MG63 (cell line): Measurements from ENCODE around the gene CD300LF. TPM values are rescaled to one million over a fixed set of nuclear protein-coding genes. Genes with fewer than 3 reads are reported as not detected.

ENCODE experiments used
- DNase-seq: peaks from one replicate; pipeline ENCODE4 v3.0.0-alpha.2; 2020
- H3K27me3 ChIP-seq: fragments of 250-450 bp; sonication (Bioruptor Pico); 2 replicates; pipeline ENCODE4 v1.5.1; 2020; ENCODE audit warnings: mild to moderate bottlenecking, moderate library complexity
- H3K36me3 ChIP-seq: fragments of 250-450 bp; sonication (Bioruptor Pico); 2 replicates; pipeline ENCODE4 v1.5.1; 2020; ENCODE audit warnings: mild to moderate bottlenecking, moderate library complexity
- H3K4me3 ChIP-seq: fragments of 250-450 bp; sonication (Bioruptor Pico); 2 replicates; pipeline ENCODE4 v1.5.1; 2020; ENCODE audit warnings: mild to moderate bottlenecking, moderate library complexity
- H3K9me3 ChIP-seq: fragments of 250-450 bp; sonication (Bioruptor Pico); 2 replicates; pipeline ENCODE4 v1.5.1; 2020; ENCODE audit warnings: mild to moderate bottlenecking, moderate library complexity
- total RNA-seq: library from RNA; depleted of rRNA; stranded (reverse); fragments of >200 nt; shearing (Covaris generic); gene quantifications from 2 replicates; pipeline ENCODE4 v1.2.3, GENCODE V29; 2014; ENCODE audit warnings: low replicate concordance

CD300LF gene
- total RNA-seq, 1 experiment from 2014 or later = not detected

DNA sequence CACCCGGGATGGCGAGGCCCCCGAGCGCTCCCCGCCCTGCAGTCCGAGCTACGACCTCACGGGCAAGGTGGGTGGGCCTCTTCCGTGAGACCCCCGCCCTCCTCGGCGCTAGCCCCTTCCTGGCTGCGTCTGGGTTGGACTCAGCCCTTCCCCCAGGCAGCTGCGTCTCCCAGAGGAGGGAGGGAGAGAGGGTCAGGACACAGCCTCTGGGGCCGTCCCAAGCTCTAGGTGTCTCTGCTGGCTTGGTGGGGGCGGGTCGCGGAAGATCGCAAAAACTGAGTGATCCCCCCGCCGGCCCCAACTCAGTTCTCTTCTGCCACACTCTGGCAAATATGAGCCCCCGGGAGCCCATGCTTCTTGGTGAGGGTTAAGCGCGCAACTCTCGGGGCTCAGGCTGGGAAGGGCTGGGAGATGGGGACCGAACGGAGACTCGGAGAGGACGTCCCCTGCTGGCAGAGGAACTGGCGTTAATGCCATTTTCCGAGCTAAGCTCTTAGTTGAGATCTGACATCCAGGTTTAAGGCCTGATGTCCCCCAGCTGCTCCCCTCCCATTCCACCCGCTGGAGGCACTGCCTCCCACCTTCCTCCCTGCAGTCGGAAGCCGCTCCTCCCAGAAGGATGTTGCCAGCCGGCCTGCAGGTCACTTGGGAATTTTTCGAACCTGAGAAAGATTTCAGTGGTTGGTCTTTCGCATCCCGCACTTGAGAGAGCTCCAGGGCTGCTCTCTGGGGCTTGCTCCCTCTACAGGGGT is 24.8 kb upstream of the CD300LF start:
- Histone ChIP-seq H3K4me3 (no peak overlapping the region), H3K36me3 (no peaks in the 10 kb centered on the region), H3K9me3 (no peaks in the 10 kb centered on the region), H3K27me3 (peaks cover 22% of the 10 kb centered on the region)
- DNase-seq = no peak

DNA sequence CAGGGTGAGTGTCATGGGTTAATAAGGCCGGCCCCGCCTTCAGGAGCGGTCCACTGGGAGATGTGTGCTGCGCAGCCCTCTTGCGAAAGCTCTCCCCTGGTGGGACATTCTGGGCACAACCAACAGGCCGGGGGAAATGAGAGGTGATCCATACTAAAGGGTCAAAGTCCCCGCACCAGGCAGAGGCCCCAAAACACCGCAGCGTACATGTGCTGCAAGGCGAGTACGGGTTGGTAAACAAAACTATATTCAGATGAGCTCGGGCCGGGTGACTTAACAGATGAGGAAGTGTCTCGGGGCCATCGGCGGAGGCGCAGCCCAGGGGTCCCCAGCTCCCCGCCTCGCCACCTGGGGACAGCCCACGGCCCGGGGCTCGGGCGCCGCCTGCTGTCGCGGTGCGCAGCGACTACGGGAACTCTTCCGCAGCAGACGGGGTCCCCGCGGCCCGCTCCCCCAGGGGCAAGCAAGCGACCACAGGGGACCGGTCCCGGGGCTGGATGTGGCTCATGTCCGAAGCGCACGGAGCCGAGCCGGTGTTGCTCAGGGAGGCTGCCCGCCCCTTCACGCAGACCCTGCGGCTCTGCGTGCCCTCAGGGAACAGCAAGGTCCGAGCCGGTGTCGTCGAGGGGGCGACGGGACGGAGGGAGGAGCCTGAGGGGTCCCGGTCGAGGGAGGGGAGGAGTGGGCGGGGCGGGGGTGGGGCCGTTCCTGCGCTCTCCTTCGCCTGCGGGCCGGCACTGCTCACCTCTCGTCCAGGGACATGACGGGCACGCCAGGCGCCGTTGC is 24.0 kb upstream of the CD300LF start, which contains the start of gene RAB37:
TSS of gene RAB37 (plus strand) at position 744 of the 786 bp plus-strand sequence. CDS start at position 761, 17 bp downstream.
- Histone ChIP-seq H3K27me3 (peaks cover 22% of the 10 kb centered on the region), H3K4me3 (no peak within 1 kb of the TSS), H3K36me3 (no peaks in the 10 kb centered on the region), H3K9me3 (no peaks in the 10 kb centered on the region)
- no peak for DNase-seq

DNA sequence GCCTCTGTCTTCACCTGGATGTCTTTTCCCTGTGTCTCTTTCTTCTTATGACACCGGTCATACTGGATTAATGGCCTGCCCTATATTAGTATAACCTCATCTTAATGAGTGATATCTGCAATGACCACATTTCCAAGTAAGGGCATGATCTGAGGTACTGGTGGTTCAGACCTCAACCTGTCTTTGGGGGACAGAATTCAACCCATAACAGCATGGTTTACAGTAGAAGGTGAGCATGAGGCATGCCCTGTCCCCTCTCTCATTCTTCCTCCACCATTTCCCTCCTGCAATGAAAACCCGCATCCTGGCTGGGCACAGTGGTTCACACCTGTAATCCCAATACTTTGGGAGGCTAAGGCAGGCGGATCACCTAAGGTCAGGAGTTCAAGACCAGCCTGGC is 21.5 kb upstream of the CD300LF start:
- H3K36me3 ChIP-seq = no peaks in the 10 kb centered on the region
- H3K4me3 ChIP-seq = no peak overlapping the region
- H3K27me3 ChIP-seq = peaks cover 22% of the 10 kb centered on the region
- no peak for DNase-seq
- H3K9me3 ChIP-seq = no peaks in the 10 kb centered on the region

DNA sequence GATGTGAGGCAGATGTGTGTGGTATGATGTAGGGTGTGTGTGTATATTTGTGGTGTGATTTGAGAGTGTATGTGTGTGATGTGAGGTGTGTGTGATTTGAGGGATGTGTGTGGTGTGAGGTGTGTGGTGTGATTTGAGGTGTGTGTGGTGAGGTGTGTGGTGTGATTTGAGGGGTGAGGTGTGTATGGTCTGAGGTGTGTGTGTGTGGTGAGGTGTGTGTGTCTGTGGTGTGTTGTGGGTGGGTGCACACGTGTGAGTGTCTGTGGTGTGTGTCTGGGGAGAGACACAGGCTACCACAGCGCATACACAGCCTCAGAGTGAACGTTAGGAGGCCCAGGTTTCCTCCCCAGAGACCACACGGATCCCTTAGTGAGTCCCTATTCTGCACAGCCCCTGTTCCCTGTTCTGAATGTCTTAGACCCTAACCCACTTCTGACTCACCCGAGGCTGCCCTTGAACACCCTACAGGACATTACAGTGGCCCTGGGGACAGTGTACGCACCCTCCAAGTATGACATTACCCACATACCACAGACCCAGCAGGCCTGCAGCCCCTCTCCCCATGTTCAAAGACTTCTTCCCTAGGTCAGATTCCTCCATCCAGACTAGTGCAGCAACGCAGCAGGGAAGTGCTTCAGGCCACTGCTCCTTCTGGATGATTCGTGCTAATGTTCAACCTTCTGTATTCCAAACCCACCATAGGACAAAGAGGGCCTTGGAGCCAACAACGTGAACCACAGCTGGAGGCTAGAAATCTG is 20.8 kb upstream of the CD300LF start:
- H3K9me3 ChIP-seq = 0 out of 2 replicates have a peak, but pooled peaks cover 2% of the 10 kb centered on the region
- no peak for DNase-seq
- H3K36me3 ChIP-seq = no peaks in the 10 kb centered on the region
- no peak overlapping the region for H3K4me3 ChIP-seq
- peaks cover 22% of the 10 kb centered on the region for H3K27me3 ChIP-seq

DNA sequence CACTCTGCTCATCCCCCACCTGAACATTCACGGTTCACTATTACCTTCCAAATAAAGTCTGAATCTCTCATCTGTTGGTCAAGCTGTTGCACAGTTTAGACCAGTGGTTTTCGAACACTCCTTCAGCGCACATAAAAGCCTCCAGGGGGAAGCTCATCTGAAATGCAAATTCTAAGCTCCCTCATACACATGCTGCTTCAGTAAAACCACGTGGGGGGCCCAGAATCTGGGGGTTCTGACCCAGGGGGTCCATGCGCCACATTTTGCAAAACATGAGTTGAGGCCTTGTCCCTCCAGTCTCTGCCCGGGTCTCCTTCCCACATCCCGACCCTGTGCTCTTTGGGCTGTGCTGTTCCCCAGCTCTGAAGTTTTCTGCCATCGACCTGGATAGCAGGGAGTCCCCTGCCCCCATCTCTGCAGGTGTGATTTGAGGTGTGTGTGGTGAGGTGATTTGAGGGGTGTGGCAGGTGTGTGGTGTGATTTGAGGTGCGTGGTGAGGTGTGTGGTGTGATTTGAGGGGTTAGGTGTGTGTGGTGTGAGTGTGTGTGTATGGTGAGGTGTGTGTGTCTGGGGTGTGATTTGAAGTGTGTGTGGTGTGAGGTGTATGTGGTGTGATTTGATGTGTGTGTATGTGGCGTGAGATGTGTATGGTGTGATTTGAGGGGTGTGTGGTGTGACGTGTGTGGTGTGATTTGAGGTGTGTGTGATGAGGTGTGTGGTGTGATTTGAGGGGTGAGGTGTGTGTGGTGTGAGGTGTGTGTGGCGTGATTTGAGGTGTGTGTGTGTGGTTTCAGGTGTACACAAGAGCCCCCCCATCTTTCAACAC is 19.5 kb upstream of the CD300LF start:
- Histone ChIP-seq H3K27me3 (peaks cover 12% of the 10 kb centered on the region), H3K4me3 (no peak overlapping the region), H3K36me3 (no peaks in the 10 kb centered on the region), H3K9me3 (0 out of 2 replicates have a peak, but pooled peaks cover 2% of the 10 kb centered on the region)
- no peak for DNase-seq

DNA sequence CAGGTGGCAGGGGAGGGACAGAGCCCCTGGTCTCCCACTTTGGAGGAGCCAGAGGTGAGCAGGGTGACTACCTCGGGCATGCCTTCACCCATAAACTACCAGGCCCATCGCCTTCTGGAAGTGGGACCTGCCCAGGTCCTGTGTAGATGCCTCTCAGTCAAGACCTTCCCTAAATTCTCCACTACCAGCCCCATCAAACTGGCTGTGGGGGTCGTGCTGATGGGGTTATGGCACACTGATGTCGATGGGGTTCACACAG is 18.6 kb upstream of the CD300LF start:
- Histone ChIP-seq H3K9me3 (0 out of 2 replicates have a peak, but pooled peaks cover 2% of the 10 kb centered on the region), H3K4me3 (no peak overlapping the region), H3K27me3 (peaks cover 5% of the 10 kb centered on the region; the same call in 1 of the 2 replicates), H3K36me3 (no peaks in the 10 kb centered on the region)
- DNase-seq = no peak

DNA sequence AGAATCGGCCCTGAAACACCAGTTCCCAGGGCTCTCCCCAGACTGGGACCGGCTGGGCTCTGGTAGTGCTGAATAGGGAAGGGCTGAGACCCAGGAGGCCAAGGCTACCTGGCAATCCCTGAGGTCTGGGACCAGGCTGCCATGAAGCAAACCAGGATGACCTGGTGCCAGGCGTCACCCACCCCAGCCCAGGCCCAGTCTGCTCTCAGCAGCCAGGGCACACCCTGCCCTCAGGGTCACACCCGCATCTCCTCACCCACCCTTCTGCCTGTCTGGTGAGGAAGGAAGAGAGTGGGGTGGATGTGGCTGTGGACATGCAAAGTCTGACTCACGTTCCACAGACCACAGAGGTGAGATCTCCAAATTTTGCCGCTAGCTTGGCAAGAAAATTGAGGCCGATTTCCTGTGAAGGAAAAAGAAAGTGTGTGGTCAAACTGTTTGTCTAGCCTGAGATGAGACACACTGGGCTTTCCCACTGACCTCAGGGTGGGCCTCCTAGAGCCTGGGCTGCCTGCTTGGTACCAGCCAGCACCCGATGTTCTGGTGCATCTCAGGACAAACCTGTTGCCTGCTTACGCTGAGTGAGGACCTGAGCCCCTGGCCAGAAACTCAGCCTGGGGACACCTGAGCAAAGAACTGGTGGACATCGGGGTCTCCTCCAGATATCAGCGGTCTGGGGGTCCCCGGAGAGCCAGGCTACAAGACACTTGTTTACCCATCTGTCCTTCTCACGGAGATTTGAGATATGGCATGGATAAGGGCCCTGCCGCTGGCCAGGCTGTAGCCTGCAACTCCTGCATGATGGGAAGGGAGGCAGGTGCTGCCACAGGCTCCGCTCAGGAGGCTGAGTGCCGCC is 18.0 kb upstream of the CD300LF start:
- Histone ChIP-seq H3K9me3 (0 out of 2 replicates have a peak, but pooled peaks cover 2% of the 10 kb centered on the region), H3K4me3 (no peak overlapping the region), H3K36me3 (no peaks in the 10 kb centered on the region), H3K27me3 (peaks cover 3% of the 10 kb centered on the region; the same call in 1 of the 2 replicates)
- no peak for DNase-seq

DNA sequence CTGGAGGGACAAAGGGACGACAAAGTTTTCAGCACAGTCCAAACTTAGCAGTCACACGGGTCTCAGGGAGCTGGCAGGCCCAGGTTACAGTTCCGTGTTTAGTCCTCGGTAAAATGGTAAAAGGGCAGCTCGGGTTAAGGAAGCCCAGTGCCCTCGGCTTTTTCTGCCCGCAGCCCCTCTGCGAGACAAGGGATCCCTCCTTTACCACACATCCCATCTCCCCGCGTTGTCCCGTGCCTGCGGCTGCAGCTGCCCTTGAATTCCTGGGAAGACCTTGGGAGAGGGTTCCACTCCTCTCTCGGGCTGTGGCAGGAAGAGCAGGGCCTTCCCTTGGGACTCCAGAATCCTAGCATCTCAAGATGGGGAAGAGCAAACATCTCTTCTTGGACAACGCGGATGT is 17.1 kb upstream of the CD300LF start:
- H3K4me3 ChIP-seq = no peak overlapping the region
- DNase-seq = no peak
- peaks cover 3% of the 10 kb centered on the region; the same call in 1 of the 2 replicates for H3K27me3 ChIP-seq
- H3K36me3 ChIP-seq = no peaks in the 10 kb centered on the region
- 0 out of 2 replicates have a peak, but pooled peaks cover 2% of the 10 kb centered on the region for H3K9me3 ChIP-seq

DNA sequence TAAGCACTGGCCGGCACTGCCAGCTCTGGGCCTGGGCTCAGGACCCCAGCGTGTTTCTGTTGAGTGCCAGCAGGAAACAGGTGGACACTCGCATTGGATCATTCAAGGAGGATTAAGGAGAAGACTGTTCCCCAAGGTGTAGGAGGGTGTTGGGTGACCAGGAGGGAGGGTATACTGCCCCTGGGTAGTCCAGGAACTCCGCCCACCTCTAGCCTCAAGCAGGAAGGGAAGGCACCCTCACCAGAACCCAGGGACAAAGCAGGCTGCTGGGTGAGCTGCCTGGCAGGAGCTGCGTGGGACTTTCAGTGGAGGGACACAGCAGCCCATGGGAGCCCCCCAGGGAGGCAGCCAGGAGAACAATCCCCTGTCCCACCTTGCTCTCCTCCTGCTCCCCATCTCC is 16.6 kb upstream of the CD300LF start:
- H3K9me3 ChIP-seq = 0 out of 2 replicates have a peak, but pooled peaks cover 2% of the 10 kb centered on the region
- no peak overlapping the region for H3K4me3 ChIP-seq
- no peak for DNase-seq
- H3K36me3 ChIP-seq = no peaks in the 10 kb centered on the region
- H3K27me3 ChIP-seq = peaks cover under 1% of the 10 kb centered on the region; the same call in 1 of the 2 replicates

DNA sequence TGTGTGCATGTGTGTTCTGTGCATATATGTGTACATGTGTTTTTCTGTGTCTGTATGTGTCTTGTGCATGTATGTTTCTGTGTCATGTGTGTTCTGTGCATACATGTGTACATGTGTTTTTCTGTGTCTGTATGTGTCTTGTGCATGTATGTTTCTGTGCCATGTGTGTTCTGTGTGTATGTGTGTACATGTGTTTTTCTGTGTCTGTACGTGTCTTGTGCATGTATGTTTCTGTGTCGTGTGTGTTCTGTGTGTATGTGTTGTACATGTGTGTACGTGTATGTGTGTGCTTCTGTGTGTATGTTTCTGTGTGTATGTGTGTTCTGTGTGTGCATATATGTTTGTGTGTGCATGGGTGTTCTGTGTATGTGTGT is 16.0 kb upstream of the CD300LF start:
- 0 out of 2 replicates have a peak, but pooled peaks cover 2% of the 10 kb centered on the region for H3K9me3 ChIP-seq
- peaks cover 3% of the 10 kb centered on the region; the same call in 1 of the 2 replicates for H3K27me3 ChIP-seq
- no peak overlapping the region for H3K4me3 ChIP-seq
- no peak for DNase-seq
- no peaks in the 10 kb centered on the region for H3K36me3 ChIP-seq

DNA sequence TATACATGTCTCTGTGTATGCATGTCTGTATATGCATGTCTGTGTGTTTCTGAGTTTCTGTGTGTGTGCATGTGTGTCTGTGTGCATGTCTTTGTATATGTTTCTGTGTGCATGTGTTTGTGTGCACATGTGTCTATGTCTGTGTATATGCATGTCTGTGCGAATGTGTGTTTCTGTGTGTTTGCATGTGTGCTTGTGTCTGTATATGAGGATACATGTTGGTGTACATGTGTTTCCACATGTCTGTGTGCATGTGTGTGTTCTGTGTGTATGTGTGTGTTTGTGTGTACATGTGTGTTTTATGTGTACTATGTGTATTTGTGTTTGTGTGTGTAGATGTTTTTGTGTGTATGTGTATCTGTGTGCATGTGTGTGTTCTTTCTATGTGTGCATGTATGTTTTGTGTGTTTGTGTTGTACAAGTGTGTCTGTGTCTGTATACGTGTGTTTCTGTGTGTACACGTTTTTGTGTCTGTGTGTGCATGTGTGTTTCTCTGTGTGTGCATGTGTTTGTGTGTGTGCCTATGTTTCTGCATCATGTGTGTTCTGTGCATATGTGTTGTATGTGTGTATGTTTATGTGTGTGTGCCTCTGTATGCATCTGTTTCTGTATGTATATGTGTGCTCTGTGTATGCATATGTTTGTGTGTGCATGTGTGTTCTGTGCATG is 15.4 kb upstream of the CD300LF start:
- Histone ChIP-seq H3K36me3 (no peaks in the 10 kb centered on the region), H3K9me3 (0 out of 2 replicates have a peak, but pooled peaks cover 2% of the 10 kb centered on the region), H3K4me3 (no peak overlapping the region), H3K27me3 (peaks cover 5% of the 10 kb centered on the region; the same call in 1 of the 2 replicates)
- no peak for DNase-seq

DNA sequence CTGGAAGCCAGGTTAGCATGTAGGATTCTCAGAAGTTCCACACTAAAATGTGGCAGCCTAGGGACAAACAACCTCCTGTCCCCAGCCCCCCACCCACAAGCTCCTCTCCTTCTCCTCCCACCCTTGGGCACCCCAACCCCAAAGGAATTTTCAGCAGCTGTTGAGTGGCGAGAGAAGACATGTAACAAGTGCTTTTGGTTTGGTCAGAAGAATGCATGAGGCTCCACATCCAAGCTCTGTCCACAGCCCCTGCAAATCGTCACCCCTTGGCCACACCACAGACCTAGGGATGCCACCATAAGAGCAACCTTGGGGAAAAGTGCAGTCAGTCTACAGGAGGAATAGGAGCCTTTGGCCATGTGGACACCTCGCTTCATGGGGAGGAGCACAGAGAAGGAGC is 12.4 kb upstream of the CD300LF start:
- H3K36me3 ChIP-seq = no peaks in the 10 kb centered on the region
- 0 out of 2 replicates have a peak, but pooled peaks cover 2% of the 10 kb centered on the region for H3K9me3 ChIP-seq
- DNase-seq = no peak
- H3K27me3 ChIP-seq = peaks cover 11% of the 10 kb centered on the region
- H3K4me3 ChIP-seq = no peak overlapping the region

DNA sequence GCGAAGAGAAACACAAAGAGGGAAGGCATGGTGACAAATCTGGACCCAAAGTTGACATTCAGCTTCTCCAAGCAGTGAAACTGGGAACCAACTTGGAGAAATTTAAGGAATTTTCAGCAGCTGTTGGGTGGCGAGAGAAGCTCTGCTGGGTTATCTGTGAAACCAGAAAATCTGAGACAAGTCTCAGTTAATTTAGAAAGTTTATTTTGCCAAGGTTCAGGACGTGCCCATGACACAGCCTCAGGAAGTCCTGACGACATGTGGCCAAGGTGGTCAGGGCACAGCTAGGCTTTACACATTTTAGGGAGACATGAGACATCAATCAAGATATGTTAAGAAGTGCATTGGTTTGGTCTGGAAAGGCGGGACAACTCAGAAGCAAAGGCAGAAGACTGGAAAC is 11.2 kb upstream of the CD300LF start:
- H3K4me3 ChIP-seq = no peak overlapping the region
- H3K9me3 ChIP-seq = 0 out of 2 replicates have a peak, but pooled peaks cover 1% of the 10 kb centered on the region
- peaks cover 19% of the 10 kb centered on the region for H3K27me3 ChIP-seq
- H3K36me3 ChIP-seq = no peaks in the 10 kb centered on the region
- DNase-seq = no peak

DNA sequence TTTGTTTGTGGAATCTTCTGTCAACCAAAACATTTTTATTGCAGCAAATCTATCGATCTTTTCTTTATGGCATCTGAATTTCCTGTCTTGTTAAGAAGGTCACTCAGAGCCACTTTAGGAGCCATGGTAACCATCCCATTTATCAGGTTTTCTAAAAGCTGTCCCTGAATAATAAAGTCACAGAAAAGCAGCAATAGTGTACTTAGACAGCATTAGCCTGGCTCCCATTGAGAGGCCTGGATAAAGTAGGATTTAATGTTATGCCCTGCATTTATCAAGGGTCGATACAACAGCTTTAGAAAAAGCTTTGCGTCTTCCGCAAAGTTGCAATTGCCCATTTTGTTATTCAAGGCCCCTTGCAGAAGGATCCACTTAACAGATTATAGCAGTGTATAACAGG is 10.1 kb upstream of the CD300LF start:
- Histone ChIP-seq H3K4me3 (no peak overlapping the region), H3K36me3 (no peaks in the 10 kb centered on the region), H3K9me3 (no peaks in the 10 kb centered on the region), H3K27me3 (peaks cover 26% of the 10 kb centered on the region)
- no peak for DNase-seq

DNA sequence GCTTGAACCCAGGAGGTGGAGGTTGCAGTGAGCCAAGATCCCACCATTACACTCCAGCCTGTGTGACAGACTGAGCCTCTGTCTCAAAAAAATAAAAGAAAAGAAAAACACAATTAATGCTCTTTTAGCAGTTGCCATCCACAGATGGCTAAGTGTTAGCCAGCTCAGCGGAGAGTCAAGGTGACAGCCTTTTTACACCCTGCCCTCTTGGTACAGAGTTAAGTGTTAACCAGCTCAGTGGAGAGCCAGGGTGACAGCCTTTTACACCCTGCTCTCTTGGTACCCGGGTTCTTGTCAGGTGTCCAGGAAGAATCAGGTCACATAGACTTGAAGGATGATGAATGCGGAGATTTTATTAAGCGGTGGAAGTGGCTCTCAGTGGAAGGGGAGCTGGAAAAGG is 7.8 kb upstream of the CD300LF start:
- Histone ChIP-seq H3K4me3 (no peak overlapping the region), H3K27me3 (peaks cover 26% of the 10 kb centered on the region), H3K36me3 (no peaks in the 10 kb centered on the region), H3K9me3 (no peaks in the 10 kb centered on the region)
- no peak for DNase-seq
